Glutamatergic neuron (in vitro differentiated cells): ENCODE results near the gene CDC16. TPM values are rescaled to one million over a fixed set of nuclear protein-coding genes. Genes with fewer than 3 reads are reported as not detected.

Source experiments
- DNase-seq: peaks from one replicate; pipeline ENCODE4 v3.0.0; 2022
- H3K27ac Mint-ChIP-seq: one replicate; pipeline ENCODE4 v1.8.0; 2020; ENCODE audit warnings: mild to moderate bottlenecking, mixed read lengths, inconsistent platforms; ENCODE audit not compliant: unreplicated experiment
- H3K27me3 Mint-ChIP-seq: one replicate; pipeline ENCODE4 v1.8.0; 2020; ENCODE audit warnings: mild to moderate bottlenecking, moderate library complexity, mixed read lengths, inconsistent platforms; ENCODE audit not compliant: unreplicated experiment
- H3K36me3 Mint-ChIP-seq: one replicate; pipeline ENCODE4 v1.8.0; 2020; ENCODE audit warnings: mild to moderate bottlenecking, mixed read lengths, inconsistent platforms; ENCODE audit not compliant: unreplicated experiment
- H3K4me1 Mint-ChIP-seq: one replicate; pipeline ENCODE4 v1.8.0; 2020; ENCODE audit warnings: mild to moderate bottlenecking, low read depth, mixed read lengths, inconsistent platforms; ENCODE audit not compliant: unreplicated experiment
- H3K4me3 Mint-ChIP-seq: one replicate; pipeline ENCODE4 v1.8.0; 2020; ENCODE audit warnings: mild to moderate bottlenecking, mixed read lengths, inconsistent platforms; ENCODE audit not compliant: unreplicated experiment
- H3K9me3 Mint-ChIP-seq: one replicate; pipeline ENCODE4 v1.8.0; 2020; ENCODE audit warnings: mild to moderate bottlenecking, moderate library complexity, mixed read lengths, inconsistent platforms; ENCODE audit not compliant: unreplicated experiment
- CTCF ChIP-seq: fragments of 200-600 bp; sonication (generic); IDR thresholded peaks from one replicate; pipeline ENCODE4 v1.5.0; 2021; ENCODE audit not compliant: partially characterized antibody, unreplicated experiment
- total RNA-seq: library from RNA; stranded (reverse); fragmentation: NEBNext Ultra II Directional; extraction: Animal tissue kit (Norgen Biotek cat#: 25700); gene quantifications from one replicate; pipeline ENCODE4 v1.2.1, GENCODE V29; 2021; ENCODE audit not compliant: unreplicated experiment

CDC16 gene
- total RNA-seq, 1 donor from 2014 or later, result 85.1 TPM

GRCh38 chr13:114213980-114214379 is 20.7 kb upstream of the CDC16 start:
- TF ChIP-seq CTCF, result no peak
- peaks cover 10% of the 10 kb centered on the region for H3K27me3 Mint-ChIP-seq
- no peaks in the 10 kb centered on the region for H3K4me1 Mint-ChIP-seq
- no peak for DNase-seq
- no peaks in the 10 kb centered on the region for H3K36me3 Mint-ChIP-seq
- H3K4me3 Mint-ChIP-seq, result no peak overlapping the region
- H3K27ac Mint-ChIP-seq, result no peak overlapping the region
- H3K9me3 Mint-ChIP-seq, result no peaks in the 10 kb centered on the region

DNA sequence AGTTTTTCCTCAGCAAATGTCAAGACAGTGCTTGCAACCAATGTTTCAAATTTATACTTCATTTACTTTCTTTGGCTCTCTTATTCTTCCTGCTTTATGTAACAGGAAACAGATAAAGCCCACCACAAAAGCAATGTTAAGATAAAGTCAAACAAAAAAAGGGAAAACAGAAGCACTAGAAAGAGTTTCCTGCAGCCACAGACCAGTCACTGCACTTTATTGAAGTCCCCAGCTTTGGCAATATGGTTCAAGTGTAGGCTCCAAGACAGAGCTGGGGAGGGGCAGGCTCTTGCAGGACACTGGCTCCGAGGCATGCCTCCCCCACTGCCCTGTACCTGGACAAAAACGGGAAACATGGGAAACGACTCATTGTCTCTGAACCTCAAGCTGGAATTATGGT is 15.3 kb upstream of the CDC16 start:
- peaks cover 3% of the 10 kb centered on the region for H3K27me3 Mint-ChIP-seq
- H3K4me1 Mint-ChIP-seq, result no peaks in the 10 kb centered on the region
- no peak for DNase-seq
- H3K36me3 Mint-ChIP-seq, result no peaks in the 10 kb centered on the region
- H3K27ac Mint-ChIP-seq, result no peak overlapping the region
- H3K4me3 Mint-ChIP-seq, result no peak overlapping the region
- no peak for TF ChIP-seq CTCF
- peaks cover 2% of the 10 kb centered on the region for H3K9me3 Mint-ChIP-seq

GRCh38 chr13:114222461-114222968 is 12.2 kb upstream of the CDC16 start:
- no peak for TF ChIP-seq CTCF
- Mint-ChIP-seq H3K4me1 (peaks cover 3% of the 10 kb centered on the region), H3K4me3 (no peak overlapping the region), H3K9me3 (peaks cover 2% of the 10 kb centered on the region), H3K27ac (no peak overlapping the region), H3K27me3 (peaks cover 4% of the 10 kb centered on the region), H3K36me3 (no peaks in the 10 kb centered on the region)
- no peak for DNase-seq

DNA sequence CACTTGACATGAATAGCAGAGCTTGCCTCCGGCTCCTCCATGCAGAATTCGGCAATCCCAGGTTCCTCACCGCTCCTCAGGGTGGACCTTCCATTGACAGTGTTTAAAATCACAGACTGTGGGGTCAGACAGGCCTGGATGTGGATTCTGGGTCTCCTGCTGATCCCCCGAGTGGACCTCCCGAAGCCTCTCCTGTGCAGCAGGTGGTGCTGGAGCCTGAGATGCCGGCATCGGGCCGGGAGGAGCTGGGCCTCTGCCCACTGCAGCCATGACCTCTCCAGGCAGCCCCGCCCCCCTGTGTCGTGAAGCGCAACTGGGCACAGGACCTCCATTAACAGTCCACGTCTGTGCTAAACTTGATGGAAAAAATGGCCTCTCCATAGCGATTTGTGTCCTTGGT is 10.5 kb upstream of the CDC16 start:
- Mint-ChIP-seq H3K27me3 (peaks cover 1% of the 10 kb centered on the region), H3K4me1 (peaks cover 3% of the 10 kb centered on the region), H3K4me3 (no peak overlapping the region), H3K36me3 (no peaks in the 10 kb centered on the region), H3K27ac (no peak overlapping the region), H3K9me3 (peaks cover 1% of the 10 kb centered on the region)
- DNase-seq, result no peak
- TF ChIP-seq CTCF, result no peak

- peaks cover 1% of the 10 kb centered on the region for H3K9me3 Mint-ChIP-seq
- H3K4me1 Mint-ChIP-seq, result peaks cover 3% of the 10 kb centered on the region
Measured at GRCh38 chr13:114225610-114226009, 9.1 kb upstream of the CDC16 start.

More at GRCh38 chr13:114225610-114226009, 9.1 kb upstream of the CDC16 start:
- no peak for TF ChIP-seq CTCF
- Mint-ChIP-seq H3K4me3 (no peak overlapping the region), H3K27me3 (peaks cover 1% of the 10 kb centered on the region), H3K36me3 (no peaks in the 10 kb centered on the region), H3K27ac (no peak overlapping the region)
- DNase-seq, result no peak
